ENCODE results near the gene NAB2.
A peak's percentile ranks its signal among the peaks of the same experiment; 100 is the strongest.
"Not testable (repeated sequence)": the region's sequence is repeated elsewhere in the genome, so short reads cannot be mapped to it uniquely, and the experiment has no call there.

Gene NAB2, protein sequence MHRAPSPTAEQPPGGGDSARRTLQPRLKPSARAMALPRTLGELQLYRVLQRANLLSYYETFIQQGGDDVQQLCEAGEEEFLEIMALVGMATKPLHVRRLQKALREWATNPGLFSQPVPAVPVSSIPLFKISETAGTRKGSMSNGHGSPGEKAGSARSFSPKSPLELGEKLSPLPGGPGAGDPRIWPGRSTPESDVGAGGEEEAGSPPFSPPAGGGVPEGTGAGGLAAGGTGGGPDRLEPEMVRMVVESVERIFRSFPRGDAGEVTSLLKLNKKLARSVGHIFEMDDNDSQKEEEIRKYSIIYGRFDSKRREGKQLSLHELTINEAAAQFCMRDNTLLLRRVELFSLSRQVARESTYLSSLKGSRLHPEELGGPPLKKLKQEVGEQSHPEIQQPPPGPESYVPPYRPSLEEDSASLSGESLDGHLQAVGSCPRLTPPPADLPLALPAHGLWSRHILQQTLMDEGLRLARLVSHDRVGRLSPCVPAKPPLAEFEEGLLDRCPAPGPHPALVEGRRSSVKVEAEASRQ

DNA sequence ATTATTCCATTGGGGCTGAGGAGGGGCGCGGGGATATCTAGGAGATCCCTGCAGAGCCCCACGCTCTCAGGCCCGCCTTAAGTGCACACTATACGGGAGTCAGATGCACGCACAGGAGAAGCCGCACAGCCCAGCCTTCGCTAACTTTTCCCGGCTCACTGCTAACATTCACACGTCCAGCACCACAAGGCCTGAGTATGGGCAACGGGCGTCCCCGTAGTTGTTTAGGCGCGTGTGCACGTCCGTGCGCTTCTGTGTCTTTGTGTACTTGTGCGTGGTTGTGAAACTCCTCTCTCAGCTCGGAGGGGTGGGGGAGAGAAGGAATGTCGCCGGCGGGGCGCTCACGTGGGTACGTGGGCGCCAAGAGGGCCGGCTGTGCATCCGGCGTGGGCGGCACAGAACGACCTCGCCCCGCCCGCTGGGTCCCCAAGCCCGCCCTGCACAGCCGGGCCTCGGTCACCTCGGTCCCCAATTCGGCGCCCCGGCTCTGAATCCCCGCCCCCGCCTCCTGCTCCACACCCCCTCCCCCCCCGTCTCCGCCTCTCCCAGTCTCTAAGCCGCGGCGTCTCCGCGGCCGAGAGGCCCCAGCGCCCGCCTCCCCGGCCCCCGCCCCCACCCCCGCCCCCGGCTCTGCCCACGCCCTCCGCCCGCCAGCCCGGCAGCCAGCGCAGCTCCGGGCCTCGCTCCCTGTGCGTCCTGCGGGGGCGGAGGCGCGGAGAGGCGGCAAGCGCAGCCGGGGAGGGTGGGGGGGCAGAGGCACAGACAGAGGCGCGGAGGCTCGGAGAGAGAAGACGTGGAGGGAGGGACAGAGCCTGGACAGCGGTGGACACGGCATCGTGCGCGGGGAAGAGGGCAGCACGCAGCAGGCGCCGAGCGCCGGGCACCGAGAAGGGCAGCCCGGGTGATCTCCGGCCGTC, at the start of gene NAB2:
NAB2 (plus strand) TSS at position 761 of the 917 bp plus-strand sequence. CDS start 158 bp downstream, outside the sequence.
- peak; percentile 96 for DNase-seq

GRCh38 chr12:57040211-57040610, 48.7 kb upstream of the NAB2 start:
- no peak for DNase-seq

- DNase-seq = no peak
Measured at GRCh38 chr12:57040750-57041149, 48.2 kb upstream of the NAB2 start.

DNA sequence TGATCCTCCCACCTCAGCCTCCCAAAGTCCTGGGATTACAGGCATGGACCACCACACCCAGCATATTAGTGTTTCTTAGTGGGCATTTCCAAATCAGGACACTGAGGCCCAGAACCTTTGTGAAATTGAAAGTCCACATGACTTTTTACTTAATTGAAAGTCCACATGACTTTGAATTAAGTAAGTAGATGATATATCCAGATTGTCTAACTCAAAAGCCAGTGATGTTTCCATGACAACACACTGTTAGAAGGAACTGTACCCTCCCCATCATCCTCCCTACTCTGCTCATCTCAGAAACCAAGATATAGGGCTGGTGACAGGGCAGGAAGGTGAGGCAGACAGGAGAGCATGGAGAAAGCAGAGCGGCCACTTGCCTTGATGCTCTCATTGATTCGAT, 46.2 kb upstream of the NAB2 start:
- no peak for DNase-seq

GRCh38 chr12:57044468-57044867, 44.4 kb upstream of the NAB2 start:
- DNase-seq = no peak

GRCh38 chr12:57044889-57045288, 44.0 kb upstream of the NAB2 start:
- DNase-seq = no peak

- DNase-seq = no peak
Measured at GRCh38 chr12:57046086-57046791, 42.7 kb upstream of the NAB2 start.

GRCh38 chr12:57046947-57047890, 41.7 kb upstream of the NAB2 start:
- DNase-seq = peak; percentile 38

DNA sequence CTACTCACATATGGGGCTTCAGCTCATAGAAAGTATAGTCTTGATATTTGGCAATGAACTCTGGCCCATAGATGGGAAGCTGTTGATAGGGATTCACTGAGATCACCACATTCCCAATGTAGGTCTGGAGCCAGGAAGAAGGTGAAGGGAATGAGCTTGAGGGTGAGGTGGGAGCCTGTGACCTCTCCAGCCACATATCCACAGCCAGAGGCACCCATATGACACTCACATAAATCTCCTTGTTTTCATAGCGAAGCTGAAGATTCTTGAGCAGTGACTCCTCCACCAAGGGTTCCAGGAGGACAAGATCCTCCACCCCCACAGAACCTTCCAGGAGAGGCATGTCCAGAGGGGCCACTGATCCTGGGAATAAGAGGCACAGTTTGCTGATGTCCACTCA, 40.9 kb upstream of the NAB2 start:
- DNase-seq = no peak

GRCh38 chr12:57048423-57049118, 40.3 kb upstream of the NAB2 start:
- no peak for DNase-seq

GRCh38 chr12:57049119-57049446, 39.8 kb upstream of the NAB2 start:
- DNase-seq = no peak

GRCh38 chr12:57049890-57050289, 39.0 kb upstream of the NAB2 start, which contains the start of gene MYO1A:
MYO1A (minus strand) TSS chr12:57050129; CDS start chr12:57048323, 1,806 bp downstream.
- no peak for DNase-seq

DNA sequence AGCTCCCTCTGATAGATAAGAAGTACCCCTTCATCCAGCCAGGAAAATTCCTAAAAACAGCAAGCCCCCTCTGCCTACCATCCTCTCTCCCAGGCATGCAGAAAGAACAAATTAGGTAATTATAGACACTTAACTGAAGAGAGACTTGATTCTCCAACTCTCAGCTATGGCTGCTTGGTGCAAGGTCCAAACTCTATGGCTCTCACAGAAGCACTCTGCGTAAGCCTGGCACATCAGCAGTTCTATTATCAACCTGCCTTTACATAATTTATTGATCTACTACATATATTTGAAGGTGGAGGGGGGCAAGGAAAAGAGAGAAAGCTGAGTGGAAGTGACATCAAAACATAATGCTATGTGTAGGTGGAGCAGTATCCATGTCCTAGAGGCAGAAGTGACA, 37.9 kb upstream of the NAB2 start:
- DNase-seq = no peak

DNA sequence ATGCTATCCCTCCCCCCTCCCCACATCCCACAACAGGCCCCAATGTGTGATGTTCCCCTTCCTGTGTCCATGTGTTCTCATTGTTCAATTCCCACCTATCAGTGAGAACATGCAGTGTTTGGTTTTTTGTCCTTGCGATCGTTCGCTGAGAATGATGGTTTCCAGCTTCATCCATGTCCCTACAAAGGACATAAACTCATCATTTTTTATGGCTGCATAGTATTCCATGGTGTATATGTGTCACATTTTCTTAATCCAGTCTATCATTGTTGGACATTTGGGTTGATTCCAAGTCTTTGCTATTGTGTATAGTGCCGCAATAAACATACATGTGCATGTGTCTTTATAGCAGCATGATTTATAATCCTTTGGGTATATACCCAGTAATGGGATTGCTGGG, 35.8 kb upstream of the NAB2 start:
- not testable (repeated sequence) for DNase-seq

GRCh38 chr12:57053901-57054300, 35.0 kb upstream of the NAB2 start:
- DNase-seq = not testable (repeated sequence)

GRCh38 chr12:57055824-57056223, 33.1 kb upstream of the NAB2 start:
- DNase-seq = no peak

GRCh38 chr12:57057067-57057751, 31.7 kb upstream of the NAB2 start:
- DNase-seq = no peak

DNA sequence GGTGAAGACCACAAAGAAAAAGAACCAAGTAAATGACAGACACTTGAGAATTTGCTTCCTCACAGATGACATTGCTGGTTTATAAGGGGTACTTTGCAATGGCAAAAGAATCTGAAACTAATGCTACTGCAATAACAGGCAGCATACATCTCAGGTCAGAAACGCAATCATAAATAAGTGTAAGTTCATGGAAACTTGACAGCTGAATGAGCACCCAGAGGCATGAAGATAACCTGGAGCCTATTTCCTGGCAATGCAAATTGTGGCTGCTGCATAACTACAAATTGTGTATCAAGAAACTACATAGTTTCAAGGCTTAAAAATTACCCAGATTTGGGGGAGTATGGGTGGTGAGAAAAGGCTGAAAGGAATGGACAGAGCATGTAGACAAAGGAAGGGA, 30.5 kb upstream of the NAB2 start:
- DNase-seq = no peak

DNA sequence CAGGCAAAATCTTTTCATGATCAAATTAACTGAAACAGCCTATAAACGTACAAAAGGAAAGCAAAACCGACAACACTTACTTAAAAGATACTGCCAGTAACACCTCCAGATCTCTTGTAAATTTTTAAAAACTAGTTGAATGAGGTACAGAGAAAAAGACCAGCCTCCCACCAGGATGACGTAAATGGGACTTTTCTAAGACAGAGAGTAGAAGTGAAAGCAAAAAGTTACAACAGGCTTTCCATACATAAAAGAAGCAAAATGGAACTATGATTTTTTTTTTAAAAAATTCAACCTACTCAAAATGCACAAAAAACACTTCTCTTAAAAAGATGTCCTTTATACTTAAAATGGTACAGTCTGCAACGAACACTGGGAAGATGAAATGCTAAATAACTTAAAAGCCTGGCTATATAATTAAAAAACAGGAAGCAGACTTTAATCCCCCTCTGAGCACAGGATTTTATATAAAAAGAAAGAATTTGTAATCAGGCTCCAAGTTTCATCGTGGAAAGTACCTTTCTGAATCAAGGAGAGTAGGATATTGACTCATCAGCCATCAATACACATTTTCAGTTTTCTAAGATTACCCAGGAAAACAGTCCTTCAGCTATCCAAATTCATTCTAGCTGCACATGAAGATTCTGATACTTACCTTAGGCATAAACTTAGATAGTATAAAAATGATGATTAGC, 24.8 kb upstream of the NAB2 start:
- DNase-seq = peak; percentile 84

- no peak for DNase-seq
Measured at GRCh38 chr12:57066245-57066644, 22.7 kb upstream of the NAB2 start.
